Urinary bladder (tissue), 4 donors: ENCODE data around the gene HBD. TPM values are rescaled to one million over a fixed set of nuclear protein-coding genes. Genes with fewer than 3 reads are reported as not detected.
"Not testable (repeated sequence)": the region's sequence is repeated elsewhere in the genome, so short reads cannot be mapped to it uniquely, and the experiment has no call there.

ENCODE experiments used
- DNase-seq: peaks from one replicate; pipeline ENCODE4 v3.0.0-alpha.2; 2015; ENCODE audit errors: extremely low spot score
- H3K27ac ChIP-seq: one replicate; pipeline ENCODE4 v1.5.1; 2013; ENCODE audit warnings: low read depth, mild to moderate bottlenecking, moderate library complexity
- H3K36me3 ChIP-seq: one replicate; pipeline ENCODE4 v1.6.1; 2013; ENCODE audit warnings: mild to moderate bottlenecking, moderate library complexity; ENCODE audit not compliant: insufficient read depth
- H3K4me1 ChIP-seq: one replicate; pipeline ENCODE4 v1.6.1; 2013; ENCODE audit warnings: mild to moderate bottlenecking, moderate library complexity; ENCODE audit not compliant: insufficient read depth
- H3K4me3 ChIP-seq: one replicate; pipeline ENCODE4 v1.5.1; 2013; ENCODE audit warnings: low read depth, low read length
- WGBS: extraction: QIAGEN DNeasy Blood & Tissue Kit; methylation state at CpG from one replicate; pipeline ENCODE4 v1.1.7; 2013; 5-methylcytosine and 5-hydroxymethylcytosine counted together
- polyA plus RNA-seq: library from polyadenylated mRNA; stranded (reverse); fragments of 200-250 nt; gene quantifications from one replicate; pipeline ENCODE4 v1.2.3, GENCODE V29; 2013
- total RNA-seq: library from RNA; depleted of rRNA; stranded (reverse); fragments of >200 nt; gene quantifications from one replicate; pipeline ENCODE4 v1.2.3, GENCODE V29; 2014
- donor health status: healthy with polysubstance abuse.
- donor health status: healthy.

The HBD gene
- total and polyA plus RNA-seq, 2 donors, result not detected

GRCh38 chr11:5248498-5248897, 14.2 kb upstream of the HBD start:
- H3K4me1 ChIP-seq, DNase-seq, H3K36me3 ChIP-seq, H3K4me3 ChIP-seq, H3K27ac ChIP-seq: not testable (repeated sequence)
- 86% methylated on average over 7 of the region's 7 CpGs for WGBS

- 84% methylated on average over 3 of the region's 3 CpGs for WGBS
- no peak for DNase-seq
- Histone ChIP-seq H3K36me3 (no peaks in the 10 kb centered on the region), H3K4me3 (no peak overlapping the region), H3K27ac (no peak overlapping the region), H3K4me1 (no peaks in the 10 kb centered on the region)
These were observed 13.3 kb upstream of the HBD start for GRCh38 chr11:5247472-5248192.

- H3K36me3 ChIP-seq, result no peaks in the 10 kb centered on the region
- WGBS, result 72% methylated on average over 6 of the region's 6 CpGs
- no peak for DNase-seq
- H3K27ac ChIP-seq, result no peak overlapping the region
- H3K4me1 ChIP-seq, result no peaks in the 10 kb centered on the region
- no peak overlapping the region for H3K4me3 ChIP-seq
These were observed 12.6 kb upstream of the HBD start for GRCh38 chr11:5246772-5247471.

DNA sequence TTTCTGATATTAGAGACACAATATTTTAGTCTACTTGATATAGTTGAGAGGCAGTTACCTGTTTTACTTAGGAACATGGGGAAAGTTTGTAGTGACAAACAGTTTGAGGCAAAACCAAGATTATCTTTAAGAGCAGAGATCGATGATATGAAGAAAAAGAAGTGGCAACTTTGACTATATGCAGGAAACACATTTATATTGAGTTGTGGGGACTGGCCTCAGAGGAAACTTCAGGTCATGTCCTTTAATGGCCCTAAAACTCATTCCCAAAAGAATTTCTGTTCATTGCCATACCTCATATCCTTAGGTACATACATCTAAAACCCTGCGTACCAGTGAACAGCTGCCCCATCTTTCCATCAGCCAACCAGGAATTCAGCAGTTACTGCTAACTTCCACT, 10.9 kb upstream of the HBD start:
- Histone ChIP-seq H3K4me3 (no peak overlapping the region), H3K27ac (no peak overlapping the region), H3K4me1 (no peaks in the 10 kb centered on the region), H3K36me3 (no peaks in the 10 kb centered on the region)
- DNase-seq, result no peak
- WGBS, result 71% methylated on average over 2 of the region's 2 CpGs

- H3K27ac ChIP-seq, result no peak overlapping the region
- H3K36me3 ChIP-seq, result no peaks in the 10 kb centered on the region
- no peak overlapping the region for H3K4me3 ChIP-seq
- no peaks in the 10 kb centered on the region for H3K4me1 ChIP-seq
- no peak for DNase-seq
- 84% methylated on average over 4 of the region's 4 CpGs for WGBS
These were observed 9.5 kb upstream of the HBD start for GRCh38 chr11:5243816-5244180.

DNA sequence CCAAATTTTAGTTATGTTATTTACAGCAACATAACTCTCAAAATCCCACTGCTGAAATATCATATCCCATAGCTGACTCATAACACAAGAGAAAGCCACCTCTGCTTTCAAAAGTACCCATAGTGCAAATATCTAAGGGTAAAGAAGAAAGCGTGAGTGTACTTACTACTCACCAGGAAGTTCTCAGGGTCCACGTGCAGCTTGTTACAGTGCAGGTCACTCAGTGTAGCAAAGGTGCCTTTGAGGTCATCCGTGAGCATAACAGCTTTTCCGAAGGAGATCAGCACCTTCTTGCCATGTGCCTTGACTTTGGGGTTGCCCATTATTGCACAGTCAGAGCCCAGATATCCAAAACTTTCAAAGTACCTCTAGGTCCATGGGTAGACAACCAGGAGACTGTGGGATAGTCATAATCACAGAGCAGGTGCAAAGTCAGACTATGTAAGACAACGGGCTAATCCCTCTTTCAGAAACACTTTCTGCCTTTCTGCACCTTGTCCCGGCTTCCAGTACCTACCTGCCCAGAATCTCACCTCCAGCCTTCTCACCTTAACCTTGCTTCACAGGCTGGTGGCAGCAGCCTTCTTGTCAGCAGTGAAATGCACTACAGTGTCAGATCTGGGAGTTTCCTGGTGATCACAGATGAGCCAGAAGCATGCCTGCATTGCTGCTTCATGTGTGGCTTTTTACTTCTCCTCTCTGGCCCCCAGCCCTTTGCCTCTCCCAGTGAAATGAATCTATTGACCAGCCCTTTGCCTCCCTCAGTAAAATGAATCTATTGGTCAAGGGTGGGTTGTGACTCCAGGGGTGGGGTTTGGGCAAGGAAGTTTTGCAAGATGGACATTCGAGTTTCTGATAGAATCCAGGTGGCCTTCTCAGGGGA, 8.9 kb upstream of the HBD start:
- no peak for DNase-seq
- no peaks in the 10 kb centered on the region for H3K36me3 ChIP-seq
- no peak overlapping the region for H3K4me3 ChIP-seq
- no peak overlapping the region for H3K27ac ChIP-seq
- H3K4me1 ChIP-seq, result no peaks in the 10 kb centered on the region
- 75% methylated on average over 7 of the region's 7 CpGs for WGBS

DNA sequence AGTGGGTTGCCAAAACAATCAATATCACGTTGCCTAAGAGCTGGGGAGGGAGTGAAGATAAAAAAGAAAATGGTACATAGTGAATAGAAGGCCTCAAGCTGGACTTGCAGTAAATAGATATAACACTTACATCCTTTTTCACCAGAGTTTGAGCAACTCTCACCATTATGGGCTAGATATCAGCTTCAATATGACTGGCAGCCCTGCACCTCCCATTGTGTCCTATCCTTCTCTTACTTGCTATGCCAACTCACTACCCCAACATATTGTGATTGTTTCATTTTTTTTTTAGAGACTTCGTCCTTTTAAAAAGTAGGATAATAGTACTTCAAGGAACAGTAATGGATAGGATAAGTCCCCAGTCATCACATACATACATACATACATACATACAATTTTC, 7.9 kb upstream of the HBD start:
- no peaks in the 10 kb centered on the region for H3K4me1 ChIP-seq
- no peak for DNase-seq
- H3K36me3 ChIP-seq, result no peaks in the 10 kb centered on the region
- 63% methylated on average over 2 of the region's 2 CpGs for WGBS
- no peak overlapping the region for H3K4me3 ChIP-seq
- no peak overlapping the region for H3K27ac ChIP-seq

DNA sequence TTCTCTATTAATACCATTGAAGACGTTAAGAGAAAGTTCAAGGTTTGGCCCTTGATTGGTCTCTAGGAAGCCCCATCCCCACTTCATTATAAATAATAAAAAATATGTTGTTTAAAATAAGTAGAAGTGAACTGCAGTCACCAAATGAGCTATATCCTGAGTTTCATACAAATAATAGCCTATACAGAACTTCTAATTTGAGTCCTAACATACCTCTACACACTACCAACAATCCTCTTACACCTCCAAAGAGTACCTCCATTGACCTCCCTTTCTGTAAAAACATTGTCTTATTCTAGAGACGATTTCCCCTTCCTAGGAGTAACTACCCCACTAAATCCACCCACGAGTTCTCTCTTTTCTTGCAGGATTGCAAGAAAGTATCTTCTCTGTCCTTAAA, 7.2 kb upstream of the HBD start:
- 64% methylated on average over 3 of the region's 3 CpGs for WGBS
- Histone ChIP-seq H3K36me3 (no peaks in the 10 kb centered on the region), H3K4me3 (no peak overlapping the region), H3K27ac (no peak overlapping the region), H3K4me1 (no peaks in the 10 kb centered on the region)
- no peak for DNase-seq

DNA sequence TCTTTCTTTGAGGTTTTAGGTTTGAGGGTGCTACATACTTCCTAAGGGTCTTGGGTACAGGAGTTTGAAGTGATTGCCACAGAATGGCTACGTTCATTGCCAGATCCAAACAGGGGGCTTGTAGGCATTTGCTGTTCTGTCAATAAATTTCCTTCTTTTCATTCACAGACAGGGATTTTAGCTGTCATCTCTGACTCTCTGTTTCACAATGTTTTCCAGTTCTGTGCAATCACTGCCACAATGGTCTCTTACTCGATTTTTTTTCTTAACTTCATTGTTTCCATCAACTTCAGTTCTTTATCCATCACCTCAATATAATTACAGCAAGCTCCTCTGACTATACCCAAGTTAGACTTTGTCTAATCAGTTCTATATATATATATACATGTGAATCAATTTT, 6.2 kb upstream of the HBD start:
- Histone ChIP-seq H3K4me1 (no peaks in the 10 kb centered on the region), H3K4me3 (no peak overlapping the region), H3K36me3 (no peaks in the 10 kb centered on the region), H3K27ac (no peak overlapping the region)
- WGBS, result 64% methylated on average over 2 of the region's 2 CpGs
- no peak for DNase-seq

- H3K27ac ChIP-seq, result no peak overlapping the region
- WGBS, result 87% methylated on average over 1 of the region's 1 CpG
- no peaks in the 10 kb centered on the region for H3K36me3 ChIP-seq
- H3K4me1 ChIP-seq, result no peaks in the 10 kb centered on the region
- no peak overlapping the region for H3K4me3 ChIP-seq
- no peak for DNase-seq
These were observed 5.8 kb upstream of the HBD start for GRCh38 chr11:5240056-5240455.

DNA sequence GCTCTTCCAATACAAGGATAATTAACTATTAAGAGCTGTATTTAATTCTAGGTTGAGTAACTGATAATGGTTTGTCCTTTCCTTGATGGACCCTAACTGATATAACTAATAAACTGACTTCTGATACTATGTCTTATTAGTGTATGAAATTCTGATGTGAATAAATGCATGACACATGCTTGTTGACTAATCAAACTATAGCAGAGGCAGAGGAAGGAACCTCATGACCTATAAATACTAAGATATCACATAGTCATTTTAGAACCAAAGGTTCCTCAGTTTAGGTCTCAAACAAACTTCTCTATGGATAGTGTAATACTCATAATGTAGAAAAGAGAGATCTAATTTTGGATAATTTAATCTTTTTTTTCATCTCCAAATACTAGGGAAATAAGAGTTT, 4.8 kb upstream of the HBD start:
- Histone ChIP-seq H3K4me3 (no peak overlapping the region), H3K36me3 (no peaks in the 10 kb centered on the region), H3K27ac (no peak overlapping the region), H3K4me1 (no peaks in the 10 kb centered on the region)
- no peak for DNase-seq

- DNase-seq, result no peak
- Histone ChIP-seq H3K4me1 (no peaks in the 10 kb centered on the region), H3K4me3 (no peak overlapping the region), H3K36me3 (no peaks in the 10 kb centered on the region), H3K27ac (no peak overlapping the region)
- WGBS, result 45% methylated on average over 2 of the region's 2 CpGs
These were observed 4.2 kb upstream of the HBD start for GRCh38 chr11:5238486-5238885.

DNA sequence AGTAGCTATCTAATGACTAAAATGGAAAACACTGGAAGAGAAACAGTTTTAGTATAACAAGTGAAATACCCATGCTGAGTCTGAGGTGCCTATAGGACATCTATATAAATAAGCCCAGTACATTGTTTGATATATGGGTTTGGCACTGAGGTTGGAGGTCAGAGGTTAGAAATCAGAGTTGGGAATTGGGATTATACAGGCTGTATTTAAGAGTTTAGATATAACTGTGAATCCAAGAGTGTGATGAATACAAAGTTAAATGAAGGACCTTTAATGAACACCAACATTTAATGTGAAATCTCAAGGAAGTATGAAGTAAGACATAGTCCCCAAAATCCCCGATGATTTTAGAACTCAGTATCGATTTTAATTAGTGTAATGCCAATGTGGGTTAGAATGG, 3.1 kb upstream of the HBD start:
- 80% methylated on average over 2 of the region's 2 CpGs for WGBS
- Histone ChIP-seq H3K27ac (no peak overlapping the region), H3K36me3 (no peaks in the 10 kb centered on the region), H3K4me3 (no peak overlapping the region), H3K4me1 (no peaks in the 10 kb centered on the region)
- no peak for DNase-seq
